Measurements from ENCODE around the gene KLHL1.

The KLHL1 gene

GRCh38 chr13:69676286-69676685 is 432.0 kb downstream of the KLHL1 start:
- DNase-seq = no peak

- DNase-seq = no peak
Measured at GRCh38 chr13:69660155-69660554, 448.1 kb downstream of the KLHL1 start.

DNA sequence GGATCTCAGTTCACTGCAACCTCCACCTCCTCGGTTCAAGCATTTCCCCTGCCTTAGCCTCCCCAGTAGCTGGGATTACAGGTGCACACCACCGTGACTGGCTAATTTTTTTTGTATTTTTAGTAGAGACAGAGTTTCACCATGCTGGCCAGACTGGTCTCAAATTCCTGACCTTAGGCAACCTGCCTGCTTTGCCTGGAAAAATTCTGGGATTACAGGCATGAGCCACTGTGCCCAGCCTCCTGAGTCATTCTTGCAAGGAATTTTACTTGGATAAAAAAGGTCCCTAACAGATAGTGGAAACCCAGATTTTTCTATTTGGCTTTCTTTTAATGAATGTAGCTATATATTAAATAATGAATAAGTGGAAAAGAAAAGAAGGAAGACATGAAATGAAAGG is 450.6 kb downstream of the KLHL1 start:
- DNase-seq = no peak

- DNase-seq = no peak
Measured at GRCh38 chr13:69654392-69654791, 453.9 kb downstream of the KLHL1 start.
